Sigmoid colon (tissue), 4 donors: ENCODE data around the gene ZBTB2.

ENCODE experiments used
- EP300 ChIP-seq, 4 donors: sonication (generic); formaldehyde crosslinking; IDR thresholded peaks; one replicate each; pipeline ENCODE4 v1.6.1; 2017; ENCODE audit warnings: antibody characterized with exemption in 4 of 4
- POLR2A ChIP-seq, 2 donors: fragments of 450-650 bp; IDR thresholded peaks; one replicate each; pipeline ENCODE4 v1.6.1; 2016; ENCODE audit warnings: antibody characterized with exemption in 2 of 2, mild to moderate bottlenecking in 2 of 2, moderate library complexity in 2 of 2
- POLR2AphosphoS5 ChIP-seq, 4 donors: sonication (generic); formaldehyde crosslinking; IDR thresholded peaks; one replicate each; pipeline ENCODE4 v1.6.1; 2017; ENCODE audit warnings: antibody characterized with exemption in 4 of 4
- TF ChIP-seq, protein P1 (sequence below), 4 experiments: fragments of 450-650 bp in 3 of 4; fragments of 200-600 bp in 1 of 4; IDR thresholded peaks; one replicate each; pipeline ENCODE4 v1.5.1; 2016 to 2019; ENCODE audit warnings: antibody characterized with exemption in 4 of 4, mild to moderate bottlenecking in 3 of 4, moderate library complexity in 2 of 4

DNA sequence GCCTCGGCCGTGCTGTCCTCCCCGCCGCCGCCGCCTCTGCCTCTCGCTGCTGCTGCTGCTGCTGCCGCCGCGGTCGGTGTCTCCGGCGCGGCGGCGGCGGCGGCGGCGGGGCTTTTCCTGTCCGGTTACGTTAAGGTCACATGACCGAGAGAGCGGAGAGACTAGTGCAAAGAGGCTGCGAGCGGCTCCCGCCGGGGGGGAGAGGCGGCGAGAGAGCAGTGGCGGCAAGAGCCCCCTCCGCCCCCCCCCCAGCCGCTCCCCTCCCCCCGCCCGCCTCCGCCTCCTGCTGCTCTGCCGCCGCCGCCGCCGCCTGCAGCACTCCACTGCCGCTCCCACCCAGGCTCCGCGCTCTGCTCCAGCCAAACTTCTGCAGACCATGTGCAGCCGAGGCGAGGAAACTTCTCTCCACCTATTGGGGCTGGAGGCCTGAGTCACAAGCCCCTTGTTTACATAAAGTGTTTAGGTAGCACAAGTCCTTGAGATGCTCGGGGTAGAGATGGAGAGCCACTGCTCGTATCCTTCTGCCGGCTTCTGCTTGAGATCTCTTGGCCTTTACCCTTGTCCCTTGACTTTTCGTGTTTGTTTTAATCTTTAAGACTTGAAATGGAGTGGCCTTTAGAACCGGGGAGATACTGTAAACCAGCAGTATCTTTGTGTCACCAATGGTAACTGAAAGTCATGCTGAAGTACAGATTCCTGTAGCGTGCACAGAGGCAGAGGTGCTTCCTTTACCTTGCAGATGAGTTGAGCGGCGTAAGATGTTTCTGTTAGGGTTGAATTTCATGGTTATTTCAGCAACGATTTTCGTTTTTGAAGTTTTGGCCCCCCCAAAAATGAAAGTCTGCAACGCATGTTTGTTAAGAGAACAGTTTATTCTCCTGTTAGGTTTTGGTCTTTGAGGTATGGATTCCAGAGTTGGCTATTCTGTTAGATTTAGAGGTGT lies at the start of gene ZBTB2:
- TF ChIP-seq, protein P1, sequence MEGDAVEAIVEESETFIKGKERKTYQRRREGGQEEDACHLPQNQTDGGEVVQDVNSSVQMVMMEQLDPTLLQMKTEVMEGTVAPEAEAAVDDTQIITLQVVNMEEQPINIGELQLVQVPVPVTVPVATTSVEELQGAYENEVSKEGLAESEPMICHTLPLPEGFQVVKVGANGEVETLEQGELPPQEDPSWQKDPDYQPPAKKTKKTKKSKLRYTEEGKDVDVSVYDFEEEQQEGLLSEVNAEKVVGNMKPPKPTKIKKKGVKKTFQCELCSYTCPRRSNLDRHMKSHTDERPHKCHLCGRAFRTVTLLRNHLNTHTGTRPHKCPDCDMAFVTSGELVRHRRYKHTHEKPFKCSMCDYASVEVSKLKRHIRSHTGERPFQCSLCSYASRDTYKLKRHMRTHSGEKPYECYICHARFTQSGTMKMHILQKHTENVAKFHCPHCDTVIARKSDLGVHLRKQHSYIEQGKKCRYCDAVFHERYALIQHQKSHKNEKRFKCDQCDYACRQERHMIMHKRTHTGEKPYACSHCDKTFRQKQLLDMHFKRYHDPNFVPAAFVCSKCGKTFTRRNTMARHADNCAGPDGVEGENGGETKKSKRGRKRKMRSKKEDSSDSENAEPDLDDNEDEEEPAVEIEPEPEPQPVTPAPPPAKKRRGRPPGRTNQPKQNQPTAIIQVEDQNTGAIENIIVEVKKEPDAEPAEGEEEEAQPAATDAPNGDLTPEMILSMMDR (IDR thresholded peaks at IDR 0.05) = no peak
- TF ChIP-seq POLR2A (IDR thresholded peaks at IDR 0.05) (no peak), EP300 (IDR thresholded peaks at IDR 0.05) (no peak), POLR2AphosphoS5 (IDR thresholded peaks at IDR 0.05) (peak in 2 of 4 donors; percentile 7 to 26)
